C4-2B (cell line): ENCODE measurements around the gene USB1.

Experiments used
- CTCF ChIP-seq: fragments of 450-650 bp; conservative IDR thresholded peaks from 2 replicates; pipeline ENCODE4 v1.5.1; 2017; ENCODE audit warnings: mild to moderate bottlenecking
- ZFX ChIP-seq: fragments of 450-650 bp; IDR thresholded peaks from 2 replicates; pipeline ENCODE4 v1.6.1; 2017

GRCh38 chr16:57984443-57985203 lies 16.6 kb upstream of the USB1 start:
- TF ChIP-seq CTCF: no peak
- no peak for TF ChIP-seq ZFX
